GM12875 (cell line): ENCODE measurements around the gene SLC25A20.

Experiments
- H3K4me3 ChIP-seq: one replicate; pipeline ENCODE4 v1.5.1; 2011; ENCODE audit warnings: low read depth, low read length, control low read depth
- TF ChIP-seq, protein P1 (sequence below): IDR thresholded peaks from 2 replicates; pipeline ENCODE4 v1.5.1; 2011; ENCODE audit warnings: low read depth, mild to moderate bottlenecking, control low read depth, inconsistent platforms, low read length, moderate library complexity, borderline replicate concordance; ENCODE audit not compliant: insufficient read depth

SLC25A20 gene

DNA sequence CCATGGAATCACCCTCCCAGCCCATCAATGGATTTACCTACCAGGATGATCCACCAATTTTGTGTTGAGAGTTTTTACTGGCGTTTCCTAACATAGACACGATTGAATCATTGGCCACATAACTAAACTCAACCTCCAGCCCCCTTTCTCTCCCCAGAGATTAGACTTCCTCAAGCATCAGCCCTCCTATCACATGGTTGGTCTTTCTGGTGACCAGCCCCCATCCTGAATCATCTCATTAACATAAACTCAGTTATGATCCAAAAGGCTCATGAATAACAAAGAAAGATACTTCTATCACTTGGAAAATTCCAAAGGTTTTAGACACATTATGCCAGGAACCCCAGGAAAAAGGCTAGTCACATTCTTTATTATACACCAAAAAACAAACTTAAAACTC lies 72.2 kb downstream of the SLC25A20 start:
- TF ChIP-seq, protein P1, sequence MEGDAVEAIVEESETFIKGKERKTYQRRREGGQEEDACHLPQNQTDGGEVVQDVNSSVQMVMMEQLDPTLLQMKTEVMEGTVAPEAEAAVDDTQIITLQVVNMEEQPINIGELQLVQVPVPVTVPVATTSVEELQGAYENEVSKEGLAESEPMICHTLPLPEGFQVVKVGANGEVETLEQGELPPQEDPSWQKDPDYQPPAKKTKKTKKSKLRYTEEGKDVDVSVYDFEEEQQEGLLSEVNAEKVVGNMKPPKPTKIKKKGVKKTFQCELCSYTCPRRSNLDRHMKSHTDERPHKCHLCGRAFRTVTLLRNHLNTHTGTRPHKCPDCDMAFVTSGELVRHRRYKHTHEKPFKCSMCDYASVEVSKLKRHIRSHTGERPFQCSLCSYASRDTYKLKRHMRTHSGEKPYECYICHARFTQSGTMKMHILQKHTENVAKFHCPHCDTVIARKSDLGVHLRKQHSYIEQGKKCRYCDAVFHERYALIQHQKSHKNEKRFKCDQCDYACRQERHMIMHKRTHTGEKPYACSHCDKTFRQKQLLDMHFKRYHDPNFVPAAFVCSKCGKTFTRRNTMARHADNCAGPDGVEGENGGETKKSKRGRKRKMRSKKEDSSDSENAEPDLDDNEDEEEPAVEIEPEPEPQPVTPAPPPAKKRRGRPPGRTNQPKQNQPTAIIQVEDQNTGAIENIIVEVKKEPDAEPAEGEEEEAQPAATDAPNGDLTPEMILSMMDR, result no peak
- no peak overlapping the region for H3K4me3 ChIP-seq

DNA sequence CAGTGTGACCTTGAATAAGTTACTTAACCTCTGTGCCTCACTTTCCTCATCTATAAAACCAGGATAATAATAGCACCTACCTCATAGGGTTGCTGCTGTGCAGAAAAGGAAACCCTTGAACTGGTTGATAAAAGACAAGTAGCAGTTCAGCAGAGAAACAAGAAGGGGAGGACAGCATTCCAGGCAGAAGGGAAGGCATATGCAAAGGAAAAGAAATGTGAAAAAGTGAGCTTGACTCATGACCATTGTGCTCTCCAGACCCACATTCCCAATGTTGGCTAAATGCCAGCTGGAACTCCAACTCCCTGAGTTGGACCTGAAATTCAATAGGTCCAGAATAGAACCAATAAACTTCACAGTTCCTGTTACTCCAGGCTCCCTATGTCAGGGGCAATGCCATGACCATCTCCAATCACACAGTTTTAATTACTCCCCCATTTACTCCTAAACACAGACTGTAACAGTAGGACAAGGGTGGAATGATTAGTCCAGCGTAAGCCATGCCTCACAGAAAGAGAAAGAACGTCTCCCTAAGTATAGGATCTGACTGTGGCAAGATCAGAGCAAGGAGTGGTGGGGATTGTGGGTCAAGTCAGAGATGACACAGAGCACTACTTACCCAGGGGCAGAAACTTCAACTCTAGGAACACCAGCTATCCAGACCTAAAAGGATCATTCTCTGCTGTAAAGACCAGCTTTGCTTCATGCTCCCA lies 77.9 kb downstream of the SLC25A20 start:
- TF ChIP-seq, protein P1, result no peak
- no peak overlapping the region for H3K4me3 ChIP-seq

DNA sequence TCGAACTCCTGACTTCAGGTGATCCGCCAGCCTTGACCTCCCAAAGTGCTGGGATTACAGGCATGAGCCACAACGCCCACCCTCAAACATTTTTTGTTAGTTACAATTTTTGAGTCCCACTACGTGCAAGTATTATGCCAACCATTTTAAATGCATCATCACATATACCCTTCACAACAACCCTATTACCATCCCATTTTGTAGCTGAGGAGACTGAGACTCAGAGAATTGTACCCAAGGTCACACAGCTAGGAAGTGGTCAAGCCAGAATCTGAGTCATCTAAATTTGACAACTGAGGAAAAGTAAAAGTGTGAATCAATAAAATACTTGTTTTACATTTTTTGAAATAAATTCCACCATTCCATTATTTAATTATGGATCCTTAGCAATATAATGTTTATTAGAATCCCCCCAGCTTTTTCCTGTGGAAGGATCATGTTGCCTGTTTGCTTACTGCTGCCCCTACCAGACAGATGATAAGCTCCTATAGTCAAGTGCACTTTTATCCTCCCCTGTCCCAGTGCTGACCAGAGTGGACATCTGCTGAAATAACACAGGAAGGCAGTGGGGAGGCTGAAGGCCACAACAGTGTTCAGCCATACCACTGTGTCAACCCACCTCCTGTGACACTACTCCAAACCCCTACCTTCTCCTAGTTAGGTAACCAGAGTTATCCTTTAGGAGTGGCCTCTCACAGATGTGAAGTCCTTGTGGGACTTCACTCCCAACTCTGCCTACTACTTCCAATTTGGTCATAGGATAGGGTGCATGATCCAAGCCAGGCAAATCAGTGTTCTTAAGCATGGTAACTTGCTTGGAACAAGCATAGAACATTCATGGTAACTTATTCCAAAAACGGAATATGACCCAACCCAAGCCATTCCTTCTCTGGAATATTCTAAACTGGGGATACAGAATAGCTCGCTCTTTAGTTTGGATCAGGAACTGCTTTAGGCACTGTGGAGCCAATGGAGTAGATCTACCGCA lies 79.2 kb downstream of the SLC25A20 start:
- TF ChIP-seq, protein P1, result no peak
- H3K4me3 ChIP-seq, result no peak overlapping the region

DNA sequence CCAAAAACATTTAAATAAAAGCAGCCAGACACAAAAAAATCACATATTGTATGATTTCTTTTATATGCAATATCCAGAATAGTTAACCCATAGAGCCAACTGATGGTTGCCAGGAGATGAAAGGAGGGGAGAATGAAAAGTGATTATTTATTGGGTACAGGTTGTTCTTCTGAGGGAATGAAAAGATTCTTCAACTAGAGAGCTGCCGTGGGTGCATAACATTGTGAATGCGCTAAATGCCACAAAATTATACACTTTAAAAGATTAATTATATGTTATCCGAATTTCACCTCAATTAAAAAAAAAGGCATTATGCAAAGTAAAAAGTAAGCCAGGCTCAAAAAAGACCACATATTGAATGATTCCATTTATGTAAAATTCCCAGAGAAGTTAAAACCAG lies 87.2 kb downstream of the SLC25A20 start:
- TF ChIP-seq, protein P1, result no peak
- H3K4me3 ChIP-seq, result no peak overlapping the region
